DND-41 (cell line): ENCODE measurements around the gene BCL11A.

Source experiments
- ATAC-seq: fragments of 200-7000 bp; cut with Tn5 transposase; 3 replicates; pipeline ENCODE4 v1.9.1; 2021; ENCODE audit warnings: low read depth; ENCODE audit not compliant: insufficient read depth
- DNase-seq: peaks from one replicate; pipeline ENCODE4 v3.0.0-alpha.2; 2020
- H2AFZ ChIP-seq: 2 replicates; pipeline ENCODE4 v1.6.0; 2012; ENCODE audit warnings: low read depth, low read length
- H3K27ac ChIP-seq: 2 replicates; pipeline ENCODE4 v1.5.1; 2012; ENCODE audit warnings: low read length, inconsistent platforms
- H3K27me3 ChIP-seq: fragments of 200-600 bp; sonication (generic); 2 replicates; pipeline ENCODE4 v1.6.0; 2012; ENCODE audit warnings: low read length, mild to moderate bottlenecking, inconsistent platforms; ENCODE audit not compliant: insufficient read depth, poor library complexity
- H3K36me3 ChIP-seq: 2 replicates; pipeline ENCODE4 v1.5.1; 2012; ENCODE audit warnings: low read length, inconsistent platforms; ENCODE audit not compliant: insufficient read depth
- H3K4me1 ChIP-seq: 2 replicates; pipeline ENCODE4 v1.5.1; 2012; ENCODE audit warnings: mild to moderate bottlenecking, low read length; ENCODE audit not compliant: insufficient read depth
- H3K4me2 ChIP-seq: 2 replicates; pipeline ENCODE4 v1.6.0; 2012; ENCODE audit warnings: mild to moderate bottlenecking, moderate library complexity, low read length, inconsistent platforms; ENCODE audit not compliant: insufficient read depth
- H3K4me3 ChIP-seq, 2 experiments: fragments of 200-600 bp in 1 of 2; shearing (Covaris generic) in 1 of 2; 2 replicates each; pipeline ENCODE4 v1.5.1; 2012 to 2016; ENCODE audit warnings: inconsistent platforms in 2 of 2, low read length in 2 of 2, mild to moderate bottlenecking in 2 of 2, low read depth in 1 of 2, moderate library complexity in 1 of 2
- H3K79me2 ChIP-seq: 2 replicates; pipeline ENCODE4 v1.6.0; 2012; ENCODE audit warnings: low read length, inconsistent platforms; ENCODE audit not compliant: insufficient read depth
- H3K9ac ChIP-seq: 2 replicates; pipeline ENCODE4 v1.6.0; 2012; ENCODE audit warnings: low read depth, mild to moderate bottlenecking, inconsistent platforms, low read length, moderate library complexity
- H3K9me3 ChIP-seq: 2 replicates; pipeline ENCODE4 v1.5.1; 2012; ENCODE audit warnings: low read length, moderate library complexity, mild to moderate bottlenecking, inconsistent platforms; ENCODE audit not compliant: insufficient read depth, severe bottlenecking
- H4K20me1 ChIP-seq: 2 replicates; pipeline ENCODE4 v1.6.0; 2012; ENCODE audit warnings: low read length; ENCODE audit not compliant: insufficient read depth
- EZH2 ChIP-seq: IDR thresholded peaks from 3 replicates; pipeline ENCODE4 v1.6.1; 2012; ENCODE audit warnings: borderline replicate concordance, low read depth, mild to moderate bottlenecking, moderate library complexity, low read length, inconsistent platforms; ENCODE audit not compliant: severe bottlenecking
- TF ChIP-seq, protein P1 (sequence below): IDR thresholded peaks from 2 replicates; pipeline ENCODE4 v1.5.1; 2012; ENCODE audit warnings: borderline replicate concordance, low read length, moderate library complexity, mild to moderate bottlenecking; ENCODE audit not compliant: poor library complexity, severe bottlenecking; ENCODE audit errors: extremely low read depth

Gene BCL11A

DNA sequence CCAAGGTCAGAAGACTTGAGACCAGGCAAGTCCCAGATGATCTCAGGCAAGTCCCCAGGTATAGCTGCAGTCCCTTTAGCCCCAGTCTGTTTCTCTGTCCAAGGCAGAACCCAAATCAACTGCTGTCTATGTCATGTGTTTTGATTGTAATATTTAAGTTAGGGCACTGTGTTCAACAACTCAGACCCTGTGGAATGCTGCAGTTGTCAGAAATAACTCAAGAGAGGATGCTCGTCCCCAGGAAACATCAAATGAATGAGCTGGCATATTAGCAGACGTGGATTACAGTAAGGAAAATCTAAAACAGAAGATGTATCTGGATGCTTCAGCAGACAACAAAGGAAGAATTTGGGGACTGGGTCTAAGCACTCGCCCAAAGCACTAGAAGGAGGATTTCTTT, 70.1 kb downstream of the BCL11A start:
- H3K4me2 ChIP-seq = no peak overlapping the region
- DNase-seq (no peak), ATAC-seq (no peak)
- no peaks in the 10 kb centered on the region for H3K9me3 ChIP-seq
- no peaks in the 10 kb centered on the region for H3K27me3 ChIP-seq
- H3K36me3 ChIP-seq = peaks cover 73% of the 10 kb centered on the region
- no peak for TF ChIP-seq EZH2
- TF ChIP-seq, protein P1, sequence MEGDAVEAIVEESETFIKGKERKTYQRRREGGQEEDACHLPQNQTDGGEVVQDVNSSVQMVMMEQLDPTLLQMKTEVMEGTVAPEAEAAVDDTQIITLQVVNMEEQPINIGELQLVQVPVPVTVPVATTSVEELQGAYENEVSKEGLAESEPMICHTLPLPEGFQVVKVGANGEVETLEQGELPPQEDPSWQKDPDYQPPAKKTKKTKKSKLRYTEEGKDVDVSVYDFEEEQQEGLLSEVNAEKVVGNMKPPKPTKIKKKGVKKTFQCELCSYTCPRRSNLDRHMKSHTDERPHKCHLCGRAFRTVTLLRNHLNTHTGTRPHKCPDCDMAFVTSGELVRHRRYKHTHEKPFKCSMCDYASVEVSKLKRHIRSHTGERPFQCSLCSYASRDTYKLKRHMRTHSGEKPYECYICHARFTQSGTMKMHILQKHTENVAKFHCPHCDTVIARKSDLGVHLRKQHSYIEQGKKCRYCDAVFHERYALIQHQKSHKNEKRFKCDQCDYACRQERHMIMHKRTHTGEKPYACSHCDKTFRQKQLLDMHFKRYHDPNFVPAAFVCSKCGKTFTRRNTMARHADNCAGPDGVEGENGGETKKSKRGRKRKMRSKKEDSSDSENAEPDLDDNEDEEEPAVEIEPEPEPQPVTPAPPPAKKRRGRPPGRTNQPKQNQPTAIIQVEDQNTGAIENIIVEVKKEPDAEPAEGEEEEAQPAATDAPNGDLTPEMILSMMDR = no peak
- no peak overlapping the region for H2AFZ ChIP-seq
- H4K20me1 ChIP-seq = peaks cover 52% of the 10 kb centered on the region
- no peak overlapping the region for H3K27ac ChIP-seq
- H3K4me1 ChIP-seq = no peaks in the 10 kb centered on the region
- no peak overlapping the region for H3K4me3 ChIP-seq
- peaks cover 100% of the 10 kb centered on the region for H3K79me2 ChIP-seq
- H3K9ac ChIP-seq = no peak overlapping the region

DNA sequence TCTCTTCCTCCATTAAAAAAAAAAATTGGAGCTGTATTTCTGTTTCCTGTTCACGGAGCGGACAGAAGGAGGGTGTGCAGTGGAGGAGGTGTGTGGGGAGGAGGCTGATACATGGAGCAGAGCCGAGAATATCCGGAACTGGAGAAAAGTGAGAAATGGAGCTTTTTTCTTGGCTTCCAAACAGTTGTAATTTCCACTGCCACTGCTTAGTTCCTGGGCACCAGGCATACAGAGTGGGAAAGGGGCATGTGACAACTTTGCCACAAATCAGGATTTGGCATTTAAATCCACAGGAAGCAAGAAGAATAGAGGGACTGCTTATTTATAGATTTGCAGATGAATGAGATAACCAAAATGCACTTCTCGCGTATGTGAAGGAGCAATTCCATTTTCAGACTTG, 71.2 kb downstream of the BCL11A start:
- Histone ChIP-seq H2AFZ (no peak overlapping the region), H3K27me3 (no peaks in the 10 kb centered on the region), H3K27ac (no peak overlapping the region), H4K20me1 (peaks cover 53% of the 10 kb centered on the region), H3K4me1 (no peaks in the 10 kb centered on the region), H3K9me3 (no peaks in the 10 kb centered on the region), H3K36me3 (peaks cover 65% of the 10 kb centered on the region), H3K4me2 (no peak overlapping the region), H3K9ac (no peak overlapping the region), H3K79me2 (peaks cover 97% of the 10 kb centered on the region), H3K4me3 (no peak overlapping the region)
- no peak for TF ChIP-seq EZH2
- TF ChIP-seq, protein P1 = no peak
- no peak for DNase-seq
- no peak for ATAC-seq

DNA sequence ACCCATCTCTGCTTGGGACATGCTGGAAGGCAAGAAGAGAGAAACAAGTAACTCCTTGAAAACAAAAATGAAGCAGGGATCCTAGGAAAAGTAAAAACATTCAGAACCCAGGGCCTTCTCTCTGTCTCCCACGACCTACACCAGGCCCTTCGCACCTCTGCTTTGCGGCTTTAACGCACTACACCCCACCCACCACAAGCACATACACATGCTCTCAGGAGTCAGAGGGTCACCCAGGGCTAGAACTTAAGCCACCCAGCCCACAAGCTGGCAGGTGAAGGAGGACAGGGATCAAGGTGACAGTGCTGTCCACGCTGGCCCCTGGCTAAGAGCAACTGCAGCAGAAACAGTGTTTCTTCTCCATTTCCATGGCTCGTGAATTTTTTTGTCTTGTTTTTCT, 72.2 kb downstream of the BCL11A start:
- no peak for ATAC-seq
- Histone ChIP-seq H3K9ac (no peak overlapping the region), H3K4me2 (no peak overlapping the region), H3K36me3 (peaks cover 57% of the 10 kb centered on the region), H3K4me3 (no peak overlapping the region), H3K9me3 (no peaks in the 10 kb centered on the region), H4K20me1 (peaks cover 53% of the 10 kb centered on the region), H2AFZ (no peak overlapping the region), H3K79me2 (peaks cover 97% of the 10 kb centered on the region), H3K27ac (no peak overlapping the region), H3K4me1 (no peaks in the 10 kb centered on the region), H3K27me3 (no peaks in the 10 kb centered on the region)
- no peak for TF ChIP-seq EZH2
- no peak for DNase-seq

DNA sequence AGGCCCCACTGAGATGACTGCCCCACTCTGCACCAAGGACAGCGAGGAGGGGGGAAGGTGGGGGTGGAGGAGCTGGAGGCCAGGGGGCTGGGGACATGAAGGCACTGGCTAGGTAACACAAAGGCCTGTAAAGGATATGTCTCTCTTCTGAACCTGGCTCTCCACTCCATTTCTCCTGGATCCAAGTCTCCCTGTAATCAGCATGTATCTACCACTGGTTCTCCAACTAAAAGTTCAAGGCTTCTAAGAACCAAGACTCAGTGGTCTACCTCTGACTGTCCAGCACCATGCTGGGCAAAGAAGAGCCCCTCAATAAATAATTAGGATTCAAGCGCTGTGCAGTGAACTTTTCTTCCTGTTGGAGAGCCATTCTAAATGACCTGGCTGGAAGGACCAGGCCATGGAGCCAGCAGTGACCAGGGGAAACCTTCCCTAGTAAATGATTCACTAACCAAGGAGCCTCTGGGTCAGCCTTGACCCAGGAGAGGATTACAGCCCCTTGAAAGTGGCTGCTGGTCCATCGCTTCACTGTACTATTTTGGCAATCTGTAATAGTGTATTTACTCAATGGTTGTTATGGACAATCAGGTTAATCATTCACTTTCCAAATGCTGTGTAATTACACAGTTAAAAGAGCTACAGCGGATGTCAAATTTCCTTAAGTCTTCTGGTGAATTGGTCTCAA, 73.2 kb downstream of the BCL11A start:
- no peak overlapping the region for H3K4me2 ChIP-seq
- ATAC-seq (no peak), DNase-seq (no peak)
- H3K27me3 ChIP-seq = no peaks in the 10 kb centered on the region
- peaks cover 48% of the 10 kb centered on the region for H4K20me1 ChIP-seq
- peaks cover 55% of the 10 kb centered on the region for H3K36me3 ChIP-seq
- H3K9me3 ChIP-seq = no peaks in the 10 kb centered on the region
- peaks cover 97% of the 10 kb centered on the region for H3K79me2 ChIP-seq
- TF ChIP-seq, protein P1 = no peak
- no peak for TF ChIP-seq EZH2
- no peaks in the 10 kb centered on the region for H3K4me1 ChIP-seq
- no peak overlapping the region; the same call in 1 of the 2 replicates for H3K27ac ChIP-seq
- H3K9ac ChIP-seq = no peak overlapping the region
- H2AFZ ChIP-seq = no peak overlapping the region
- H3K4me3 ChIP-seq = no peak overlapping the region
